T follicular helper cell (primary cell): ENCODE results near the gene PPID.
"Not testable (repeated sequence)": the region's sequence is repeated elsewhere in the genome, so short reads cannot be mapped to it uniquely, and the experiment has no call there.

ENCODE experiments used
- DNase-seq: peaks from one replicate; pipeline ENCODE4 v3.0.0-alpha.2; 2020; ENCODE audit warnings: low read depth
- total RNA-seq, 2 experiments: gene quantifications; one replicate each; lab custom pipeline; 2026; lab: John Stamatoyannopoulos, UW

Gene PPID
- 45.9 to 93.6 reads per million in 2 experiments for total RNA-seq

DNA sequence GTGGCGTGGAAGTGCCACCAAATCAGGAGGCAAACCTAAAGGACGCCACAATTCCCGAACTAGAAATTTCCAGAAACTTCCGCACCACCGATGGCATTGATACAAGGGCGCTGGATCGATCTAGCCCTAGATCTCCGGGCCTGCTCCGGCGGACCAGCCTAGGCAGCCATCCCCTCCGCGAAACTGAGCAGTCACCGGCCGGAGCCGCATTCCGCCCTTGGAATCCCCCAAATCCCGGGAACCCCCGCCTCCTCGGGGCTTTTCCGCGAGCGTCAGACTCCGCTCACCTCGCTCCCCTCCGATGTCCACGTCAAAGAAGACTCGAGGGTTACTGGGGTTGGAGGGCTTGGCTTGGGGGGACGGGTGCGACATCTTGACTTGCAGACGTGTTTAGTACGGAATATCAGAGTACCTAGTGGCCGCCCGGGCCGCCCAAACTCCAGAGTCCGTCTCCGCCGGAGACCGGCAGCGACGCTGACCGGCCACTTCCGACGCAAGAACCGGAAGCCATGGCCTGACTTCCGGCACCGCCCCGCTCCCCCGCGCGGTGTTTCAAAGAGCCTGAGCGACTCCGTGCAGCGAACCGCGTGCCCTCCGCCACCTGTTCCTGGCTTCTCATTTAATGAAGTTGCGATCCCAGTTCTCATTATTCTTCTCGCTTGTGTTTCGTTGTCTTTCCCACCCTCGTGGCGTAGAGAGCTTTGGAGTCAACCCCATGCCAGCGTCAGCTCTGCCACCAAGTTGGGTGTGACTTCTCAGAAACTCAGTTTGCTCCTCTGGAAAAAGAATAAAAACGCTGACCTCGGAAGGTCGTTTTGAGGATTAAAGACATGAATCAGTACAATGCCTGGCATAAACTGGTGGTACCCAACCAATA lies at the start of gene PPID:
TSS of gene PPID (minus strand) at position 480 of the 877 bp plus-strand sequence. CDS start at position 372, 108 bp downstream.
- peak; percentile 63 for DNase-seq

DNA sequence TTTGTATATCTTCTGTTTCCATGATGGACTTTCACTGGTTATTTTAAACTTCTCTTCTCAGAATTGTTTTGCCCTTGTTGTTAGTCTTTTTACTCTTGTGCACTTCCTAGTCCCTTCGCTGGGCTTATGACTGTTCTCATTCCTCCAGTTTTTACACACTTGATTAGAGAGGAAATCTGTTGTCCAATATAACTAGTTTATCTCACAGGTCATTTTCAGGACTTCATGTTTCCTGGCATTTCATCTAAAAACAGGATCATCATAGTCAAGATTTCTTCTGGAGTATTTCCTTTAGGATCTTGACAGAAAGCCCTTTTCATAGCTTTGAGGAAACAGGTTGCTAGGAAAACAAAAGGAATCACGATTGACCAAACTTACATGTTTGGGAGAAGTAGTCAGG lies 48.6 kb upstream of the PPID start:
- no peak for DNase-seq

DNA sequence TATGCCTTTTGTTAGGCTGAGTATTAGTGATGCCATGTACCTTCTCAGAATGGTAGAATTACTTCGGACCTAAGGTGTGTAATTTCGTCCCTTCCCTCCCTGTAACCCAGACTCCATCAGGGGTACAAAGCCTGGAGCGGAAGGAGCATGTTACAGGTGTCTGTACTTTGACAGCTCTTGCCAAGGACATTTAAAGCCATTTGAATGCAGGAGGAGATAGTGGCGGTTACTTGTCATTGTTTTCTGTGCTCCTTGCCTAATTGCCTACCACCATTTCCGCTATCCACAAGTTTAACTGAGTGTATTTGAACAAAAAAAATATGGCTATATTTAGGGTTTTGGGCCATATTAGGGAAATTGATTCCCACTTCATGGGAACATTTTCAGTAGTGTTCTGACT lies 47.5 kb upstream of the PPID start:
- DNase-seq = no peak

DNA sequence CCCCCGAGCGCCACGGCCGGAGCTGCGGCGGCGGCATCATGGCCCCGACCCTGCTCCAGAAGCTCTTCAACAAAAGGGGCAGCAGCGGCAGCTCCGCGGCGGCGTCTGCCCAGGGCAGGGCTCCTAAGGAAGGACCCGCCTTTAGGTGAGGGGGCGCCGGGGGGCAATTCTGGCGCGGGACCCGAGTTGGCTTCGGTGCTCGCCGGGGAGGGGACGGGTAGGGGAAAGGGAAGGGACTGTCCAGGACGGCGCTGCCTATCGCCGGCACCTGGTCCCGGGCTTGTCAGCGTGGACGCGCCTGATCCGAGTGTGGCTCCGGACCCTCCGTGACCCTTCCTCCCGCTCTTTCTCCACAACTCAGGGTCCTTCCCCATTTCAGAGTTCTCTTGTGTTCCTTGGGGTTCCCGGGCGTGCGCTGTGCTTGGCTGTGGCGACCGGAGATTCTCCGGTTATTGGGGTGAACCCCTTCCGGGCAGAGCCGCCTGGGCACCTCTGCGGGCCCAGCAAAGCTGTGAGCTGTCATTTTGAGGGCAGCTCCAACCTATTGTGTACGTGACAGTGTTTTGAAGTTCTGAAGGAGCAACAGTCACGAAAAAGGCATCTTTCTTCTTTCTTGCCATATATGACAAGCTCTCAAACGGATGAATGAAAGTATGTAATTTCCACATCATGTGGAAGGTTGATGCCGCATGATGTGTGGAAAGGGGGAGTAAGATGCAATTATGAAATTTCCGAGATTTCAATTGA lies 46.2 kb upstream of the PPID start:
- peak; percentile 10 for DNase-seq

DNA sequence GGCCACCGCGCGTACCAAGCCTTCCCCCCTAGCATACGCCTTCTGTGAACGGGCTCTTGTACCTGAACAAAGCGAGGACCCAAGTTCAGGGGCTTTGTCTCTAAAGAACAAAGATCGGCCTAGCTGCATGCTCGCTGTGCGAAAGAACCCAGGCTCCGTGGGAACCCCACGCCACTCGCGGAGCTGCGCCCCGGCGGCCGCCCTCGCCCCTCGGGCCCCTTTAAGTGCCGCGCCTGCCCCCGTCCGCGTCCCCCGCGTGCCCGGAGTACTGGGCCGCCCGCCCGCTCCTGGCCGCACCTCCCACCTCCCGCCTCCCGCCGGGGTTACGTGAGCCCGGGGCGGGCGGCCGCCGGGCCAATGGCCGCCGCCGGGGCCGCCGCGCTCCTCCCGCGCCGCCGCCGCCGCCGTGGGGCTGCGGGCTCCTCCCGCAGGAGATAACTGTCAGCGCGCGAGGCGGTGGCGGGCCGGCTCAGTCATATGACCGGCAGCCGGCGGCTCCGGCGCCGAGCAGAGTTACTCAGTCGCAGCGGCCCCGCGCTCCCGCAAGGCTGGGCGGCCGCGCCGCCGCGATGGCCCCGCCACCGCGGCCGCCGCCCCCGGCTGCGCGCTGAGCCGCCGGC lies 45.5 kb upstream of the PPID start, which contains the start of gene FNIP2:
TSS of gene FNIP2 (plus strand) at position 472 of the 620 bp plus-strand sequence. CDS start 187 bp downstream, outside the sequence.
- DNase-seq = peak; percentile 61

DNA sequence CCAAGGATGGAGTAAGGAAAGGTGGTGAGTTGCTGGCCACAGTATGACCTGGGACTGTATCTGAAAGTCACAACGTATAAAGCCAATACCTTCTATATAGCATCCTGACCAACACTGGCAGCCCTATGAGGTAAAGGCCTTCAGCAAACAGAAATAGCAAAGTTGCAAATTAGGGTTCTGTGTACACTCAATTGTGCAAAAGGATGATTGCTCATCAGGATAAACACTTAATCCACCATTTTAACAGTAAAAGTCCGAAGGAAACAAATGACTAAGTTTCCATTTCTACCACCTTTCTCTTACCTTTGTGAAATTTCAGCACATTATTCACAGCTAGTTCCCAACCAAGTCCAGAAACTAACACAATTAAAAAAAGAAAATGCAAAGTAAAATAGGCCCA lies 44.3 kb upstream of the PPID start:
- DNase-seq = no peak

DNA sequence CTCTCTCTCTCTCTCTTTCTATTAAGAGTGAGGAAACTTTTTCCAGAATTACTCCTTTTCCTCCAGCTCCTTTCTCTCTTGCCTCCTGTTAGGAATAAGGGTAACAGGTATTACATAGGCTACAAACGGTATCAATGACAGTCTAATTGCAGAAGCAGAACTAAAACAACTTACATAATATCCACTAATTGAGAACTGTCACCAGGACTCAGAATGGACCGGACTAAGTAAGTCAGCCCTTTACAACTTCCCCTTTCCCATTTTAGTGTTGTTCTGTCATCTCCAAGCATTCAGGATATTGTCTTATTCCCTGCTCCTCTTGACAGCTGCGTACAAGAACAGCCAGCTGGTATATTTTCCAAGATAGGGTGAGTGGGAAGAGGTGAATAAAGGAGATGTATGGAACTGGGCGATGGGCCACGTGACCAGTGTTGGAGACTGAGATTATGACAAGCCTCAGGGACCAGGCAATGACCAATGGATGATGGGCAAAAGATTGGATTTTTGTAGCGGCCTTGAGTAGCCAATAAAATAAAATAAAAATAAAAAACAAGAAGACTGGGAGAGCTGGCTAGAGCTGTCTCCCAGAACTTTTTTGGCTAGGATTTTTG lies 43.3 kb upstream of the PPID start:
- DNase-seq = no peak

DNA sequence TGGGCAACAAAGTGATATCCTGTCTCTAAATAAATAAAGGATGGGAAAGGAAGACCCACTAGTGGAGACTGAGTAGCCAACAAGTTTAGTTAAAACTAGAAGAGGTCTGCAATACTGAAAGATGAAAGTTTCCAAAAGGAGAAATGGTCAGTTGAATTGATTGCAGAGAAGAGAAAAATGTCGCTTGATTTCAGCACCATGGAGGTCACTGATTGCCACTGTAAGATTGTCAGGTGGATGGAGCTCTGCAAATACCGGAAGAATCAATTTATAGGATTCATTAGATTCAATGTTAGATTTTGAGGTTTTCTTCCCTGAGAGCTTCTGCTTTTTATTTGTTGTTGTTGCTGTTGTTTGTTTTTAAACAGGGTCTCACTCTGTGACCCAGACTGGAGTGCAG lies 40.3 kb upstream of the PPID start:
- no peak for DNase-seq

DNA sequence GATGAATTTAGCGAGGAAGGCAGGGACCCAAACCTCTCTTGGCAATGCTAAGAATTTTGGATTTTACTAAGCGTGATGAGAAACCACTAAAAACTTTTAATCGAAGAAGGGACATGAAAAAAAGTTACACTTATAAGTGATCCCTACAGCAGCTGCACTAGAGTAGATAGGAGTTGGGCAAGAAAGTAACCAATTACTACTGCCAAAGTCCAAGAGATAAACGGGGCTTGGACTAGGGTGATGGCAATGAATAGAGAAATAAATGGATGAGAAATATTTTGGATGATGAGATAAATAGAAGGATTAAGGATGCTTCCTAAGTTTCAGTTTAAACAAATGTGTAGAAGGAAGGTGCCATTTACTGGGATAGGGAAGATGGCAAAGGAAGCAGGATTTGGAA lies 39.4 kb upstream of the PPID start:
- DNase-seq = no peak

DNA sequence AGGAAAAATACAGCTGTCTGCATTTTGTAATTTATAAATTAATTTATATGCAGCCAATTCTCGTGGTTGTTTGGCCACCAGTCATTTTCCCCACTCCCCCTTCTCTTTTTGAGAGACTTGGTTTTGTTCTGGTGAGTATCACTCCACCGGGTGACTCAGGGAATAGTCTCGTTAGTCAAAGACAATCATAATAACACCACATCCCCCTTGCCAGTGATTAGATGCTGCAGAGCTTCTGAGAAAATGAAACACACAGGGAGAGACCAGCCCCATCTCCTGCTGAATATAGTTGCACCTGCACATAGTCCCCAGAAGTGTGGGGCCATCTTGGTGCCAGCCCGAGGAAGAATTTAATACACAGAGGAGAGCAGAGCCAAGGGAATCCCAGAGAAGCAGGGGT lies 37.7 kb upstream of the PPID start:
- DNase-seq = no peak

DNA sequence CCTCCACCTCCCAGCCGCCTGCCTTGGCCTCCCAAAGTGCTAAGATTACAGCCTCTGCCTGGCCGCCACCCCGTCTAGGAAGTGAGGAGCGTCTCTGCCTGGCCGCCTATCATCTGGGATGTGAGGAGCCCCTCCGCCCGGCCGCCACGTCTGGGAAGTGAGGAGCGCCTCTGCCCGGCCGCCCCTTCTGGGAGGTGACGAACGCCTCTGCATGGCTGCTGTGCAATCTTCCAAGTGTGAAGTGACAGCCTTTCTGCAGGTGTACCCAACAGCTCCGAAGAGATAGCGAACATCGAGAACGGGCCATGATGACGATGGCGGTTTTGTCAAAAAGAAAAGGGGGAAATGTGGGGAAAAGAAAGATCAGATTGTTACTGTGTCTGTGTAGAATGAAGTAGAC lies 36.3 kb upstream of the PPID start:
- DNase-seq = not testable (repeated sequence)

DNA sequence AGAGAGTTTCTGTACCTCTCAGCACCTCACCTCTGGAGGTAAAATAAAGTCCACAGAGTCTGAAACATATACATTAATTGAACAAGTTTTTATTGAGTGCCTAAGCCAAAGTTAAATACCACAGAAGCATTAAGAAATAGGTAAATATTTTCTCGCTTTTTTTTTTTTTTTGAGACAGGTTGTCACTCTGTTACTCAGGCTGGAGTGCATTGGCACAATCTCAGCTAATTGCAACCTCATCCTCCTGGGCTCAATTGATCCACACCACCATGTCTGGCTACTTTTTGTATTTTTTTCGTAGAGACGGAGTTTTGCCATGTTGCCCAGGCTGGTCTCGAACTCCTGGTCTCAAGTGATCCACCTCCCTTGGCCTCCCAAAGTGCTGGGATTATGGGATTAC lies 35.5 kb upstream of the PPID start:
- no peak for DNase-seq

DNA sequence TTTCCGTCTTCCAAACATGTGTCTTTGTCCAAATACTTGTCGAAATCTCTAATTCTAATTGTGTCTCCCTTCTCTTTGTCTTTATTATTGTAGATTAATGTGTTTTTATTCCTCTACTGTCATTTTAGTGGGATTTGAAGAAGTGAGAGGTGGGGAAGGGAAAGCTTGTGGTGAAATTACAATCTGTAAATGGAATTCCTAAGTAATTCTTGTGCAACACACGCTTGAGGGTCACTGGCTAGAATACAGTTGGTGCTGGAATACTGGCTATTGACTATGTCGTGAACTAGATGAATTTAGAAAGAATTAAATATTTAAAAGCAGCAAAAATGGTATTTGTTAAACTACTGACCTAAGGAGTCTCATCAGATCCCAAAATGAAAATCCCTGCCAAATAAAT lies 34.9 kb upstream of the PPID start:
- DNase-seq = no peak

DNA sequence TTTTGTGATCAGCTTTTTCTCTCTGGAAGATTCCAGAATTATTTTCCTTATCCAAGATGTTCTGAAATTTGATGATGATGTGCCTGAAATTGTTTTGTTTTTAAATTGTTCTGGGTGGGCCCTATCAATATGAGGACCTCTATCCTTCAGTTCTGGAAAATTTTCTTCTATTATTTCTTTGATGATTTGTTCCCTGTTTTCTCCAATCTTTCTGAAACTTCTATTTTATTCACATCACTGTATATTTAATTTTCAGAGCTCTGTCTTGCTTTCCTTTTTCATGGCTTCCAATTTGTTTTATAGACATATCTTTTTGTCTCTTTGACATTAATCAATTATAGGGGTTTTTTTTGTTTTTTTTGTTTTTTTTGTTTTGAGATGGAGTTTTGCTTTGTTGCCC lies 33.4 kb upstream of the PPID start:
- no peak for DNase-seq

DNA sequence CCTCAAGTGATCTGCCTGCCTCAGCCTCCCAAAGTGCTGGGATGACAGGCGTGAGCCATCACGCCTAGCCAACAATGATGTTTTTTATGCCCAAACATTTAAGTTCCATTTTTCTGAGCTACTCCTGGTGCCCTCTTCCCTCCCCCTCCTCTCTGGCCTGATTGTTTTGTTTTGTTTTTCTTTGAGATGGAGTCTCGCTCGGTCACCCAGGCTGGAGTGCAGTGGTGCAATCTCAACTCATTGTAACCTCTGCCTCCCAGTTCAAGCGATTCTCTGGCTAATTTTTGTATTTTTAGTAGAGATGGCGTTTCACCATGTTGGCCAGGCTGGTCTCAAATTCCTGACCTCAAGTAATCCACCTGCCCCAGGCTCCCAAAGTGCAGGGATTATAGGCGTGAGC lies 32.6 kb upstream of the PPID start:
- not testable (repeated sequence) for DNase-seq

DNA sequence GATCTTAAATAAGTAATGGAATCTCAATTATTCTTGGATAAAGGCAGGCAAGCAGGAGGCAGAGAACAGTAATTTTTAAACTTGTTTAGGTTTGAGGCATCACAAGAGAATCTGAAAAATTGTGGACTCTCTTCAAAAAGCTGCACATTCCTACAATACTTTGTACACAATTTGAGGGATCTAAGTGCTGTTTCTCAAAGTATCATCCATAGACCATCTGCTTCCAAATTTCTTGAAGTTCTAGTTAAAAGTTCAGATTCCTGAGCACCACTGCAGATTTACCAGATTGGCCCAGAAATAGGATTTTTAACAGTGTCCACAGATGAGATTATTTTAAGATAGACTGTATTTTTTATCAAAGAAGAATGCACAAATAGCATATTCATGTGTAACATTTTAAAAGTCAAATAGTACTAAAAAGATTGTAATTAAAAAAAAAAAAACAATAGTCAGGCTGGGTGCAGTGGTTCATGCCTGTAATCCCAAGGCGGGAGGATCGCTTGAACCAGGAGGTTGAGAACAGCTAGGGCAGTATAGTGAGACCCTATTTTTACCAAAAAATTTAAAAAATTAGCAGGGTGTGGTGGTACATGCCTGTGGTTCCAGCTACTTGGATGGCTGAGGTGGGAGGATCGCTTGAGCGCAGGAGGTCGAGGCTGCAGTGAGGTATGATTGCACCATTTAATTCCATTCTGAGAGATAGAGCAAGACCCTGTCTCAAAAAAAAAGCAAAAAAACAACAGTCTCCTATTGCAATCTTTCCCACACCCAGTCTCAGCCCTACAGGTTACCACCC lies 31.4 kb upstream of the PPID start:
- no peak for DNase-seq

DNA sequence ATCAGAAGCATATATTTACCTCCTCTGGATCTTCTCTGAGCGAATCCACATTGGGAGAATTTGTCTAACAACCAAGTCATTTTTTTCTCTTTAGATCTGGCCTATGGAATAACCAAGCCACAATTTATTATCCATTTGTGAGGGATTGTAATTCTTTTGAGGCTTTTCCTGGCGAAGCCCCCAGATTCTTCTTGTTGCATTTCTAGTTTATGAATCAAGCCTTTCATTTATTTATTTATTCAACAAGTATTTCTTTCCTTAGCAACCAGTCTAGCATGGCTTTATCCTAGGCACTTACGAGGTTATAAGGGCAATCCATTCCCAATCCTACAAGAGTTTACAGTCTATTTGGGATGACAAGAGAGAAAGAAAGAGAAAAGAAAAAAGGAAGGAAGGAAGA lies 27.2 kb upstream of the PPID start:
- no peak for DNase-seq

DNA sequence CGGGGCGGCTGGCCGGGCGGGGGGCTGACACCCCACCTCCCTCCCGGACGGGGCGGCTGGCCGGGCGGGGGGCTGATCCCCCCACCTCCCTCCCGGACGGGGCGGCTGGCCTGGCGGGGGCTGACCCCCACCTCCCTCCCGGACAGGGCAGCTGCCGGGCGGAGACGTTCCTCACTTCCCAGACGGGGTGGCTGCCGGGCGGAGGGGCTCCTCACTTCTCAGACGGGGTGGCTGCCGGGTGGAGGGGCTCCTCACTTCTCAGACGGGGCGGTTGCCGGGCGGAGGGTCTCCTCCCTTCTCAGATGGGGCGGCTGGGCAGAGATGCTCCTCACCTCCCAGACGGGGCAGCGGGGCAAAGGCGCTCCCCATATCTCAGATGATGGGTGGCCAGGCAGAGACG lies 23.3 kb upstream of the PPID start:
- not testable (repeated sequence) for DNase-seq

DNA sequence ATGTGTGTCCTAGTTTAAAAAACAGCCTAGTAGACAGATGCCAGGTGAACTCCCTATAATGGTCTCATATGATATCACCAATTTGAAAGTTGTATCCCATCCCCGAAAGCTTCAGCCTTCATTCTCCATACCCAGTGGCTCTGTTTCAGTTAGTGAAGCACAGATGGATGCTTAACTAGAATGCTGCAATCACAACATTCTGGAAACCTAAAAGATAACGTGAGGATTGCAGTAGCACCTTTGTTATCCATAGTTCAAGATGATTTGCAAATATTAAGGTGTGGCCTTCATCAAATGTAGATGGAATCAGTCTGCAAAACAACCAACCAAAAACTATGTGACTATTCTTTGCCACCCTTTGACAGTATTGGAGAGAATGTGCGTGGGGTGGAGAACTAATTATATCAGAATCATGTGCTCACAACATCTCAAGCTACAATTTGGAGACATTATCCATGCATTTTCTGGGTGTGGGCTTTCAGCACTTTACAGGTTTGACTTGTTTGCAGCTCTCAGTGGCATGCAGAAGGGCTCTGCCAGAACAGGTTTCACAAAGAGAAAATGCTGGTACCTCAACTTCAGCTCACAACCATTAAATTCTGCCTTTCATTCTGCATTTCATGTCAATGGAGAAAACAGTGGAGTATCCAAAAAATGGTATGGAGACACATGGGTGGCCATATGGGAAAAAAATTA lies 18.3 kb upstream of the PPID start:
- no peak for DNase-seq

DNA sequence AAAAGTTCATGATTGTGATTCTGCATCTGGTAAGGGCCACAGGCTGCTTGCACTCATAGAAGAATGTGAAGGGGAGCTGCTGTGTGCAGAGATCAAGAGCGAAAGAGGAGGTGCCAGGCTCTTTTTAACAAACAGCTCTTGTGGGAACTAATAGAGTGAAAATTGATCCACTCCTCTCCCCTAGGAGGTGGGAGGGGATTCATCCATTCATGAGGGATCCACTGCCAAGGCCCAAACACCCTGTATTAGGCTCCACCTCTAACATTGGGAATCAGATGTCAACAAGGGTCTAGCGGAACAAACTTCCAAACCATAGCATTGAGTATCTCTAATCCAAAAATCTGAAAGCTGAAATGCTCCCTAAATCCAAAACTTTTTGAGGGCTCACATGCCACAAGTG lies 16.4 kb upstream of the PPID start:
- no peak for DNase-seq

DNA sequence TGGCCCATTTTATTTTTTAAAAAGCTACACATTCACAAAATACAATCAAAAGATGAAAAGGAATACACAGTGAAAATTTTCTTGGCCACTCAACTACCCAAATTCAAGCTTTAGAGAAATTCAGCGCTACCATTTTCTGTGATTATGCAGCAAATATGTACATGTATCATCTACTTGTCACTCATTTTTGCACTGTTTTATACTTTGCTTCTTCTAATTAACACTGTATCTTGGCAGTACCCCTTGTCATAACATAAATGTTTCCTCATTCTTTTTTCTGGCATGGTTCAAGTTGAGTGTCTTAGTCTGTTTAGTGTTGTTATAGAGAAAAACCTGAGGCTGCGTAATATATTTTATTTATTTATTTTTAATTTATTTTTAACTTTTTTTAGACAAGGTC lies 15.7 kb upstream of the PPID start:
- DNase-seq = no peak
